ENCODE results near the gene PRODH2.

- TF ChIP-seq CTCF (IDR thresholded peaks at IDR 0.05) (no peak), POLR2A (IDR thresholded peaks at IDR 0.05) (no peak)
Observed at GRCh38 chr19:35750167-35750566, 62.5 kb downstream of the PRODH2 start.

All from testis (tissue), 2 donors.